OCI-LY3 (cell line): Measurements from ENCODE around the gene PPP4R2.

Experiments used
- H2AFZ ChIP-seq: fragments of 200-600, 300-600 bp; shearing (Covaris generic); 2 replicates; pipeline ENCODE4 v1.6.0; 2014; ENCODE audit warnings: antibody characterized with exemption, low read depth, low read length
- H3K27ac ChIP-seq: fragments of 200-600, 300-600 bp; sonication (generic); 2 replicates; pipeline ENCODE4 v1.5.1; 2014; ENCODE audit warnings: mild to moderate bottlenecking, low read length, moderate library complexity, mixed read lengths
- H3K27me3 ChIP-seq: fragments of 200-600, 300-600 bp; sonication (generic); 2 replicates; pipeline ENCODE4 v1.6.1; 2014; ENCODE audit warnings: low read depth, low read length, mixed read lengths
- H3K36me3 ChIP-seq: fragments of 200-600, 300-600 bp; sonication (generic); replicated peaks from 2 replicates; pipeline ENCODE3; 2014; ENCODE audit warnings: low read depth, low read length, mixed read lengths
- H3K4me1 ChIP-seq: fragments of 300-600, 200-600 bp; sonication (generic); 2 replicates; pipeline ENCODE4 v1.6.1; 2014; ENCODE audit warnings: low read length, mixed read lengths
- H3K4me2 ChIP-seq: fragments of 200-600, 300-600 bp; sonication (generic); 2 replicates; pipeline ENCODE4 v1.6.1; 2014; ENCODE audit warnings: low read length, mixed read lengths
- H3K4me3 ChIP-seq: fragments of 300-600, 200-600 bp; sonication (generic); 2 replicates; pipeline ENCODE4 v1.5.1; 2014; ENCODE audit warnings: antibody characterized with exemption, mild to moderate bottlenecking, low read length, moderate library complexity
- H3K79me2 ChIP-seq: fragments of 300-600, 200-600 bp; shearing (Covaris generic); 2 replicates; pipeline ENCODE4 v1.6.1; 2014; ENCODE audit warnings: mild to moderate bottlenecking, low read length, mixed read lengths
- H3K9ac ChIP-seq: fragments of 300-600, 200-600 bp; shearing (Covaris generic); 2 replicates; pipeline ENCODE4 v1.6.0; 2014; ENCODE audit warnings: mild to moderate bottlenecking, low read length, moderate library complexity
- H3K9me3 ChIP-seq: fragments of 200-600, 300-600 bp; shearing (Covaris generic); 2 replicates; pipeline ENCODE4 v1.6.1; 2014; ENCODE audit warnings: low read length, mixed read lengths; ENCODE audit not compliant: insufficient read depth
- H4K20me1 ChIP-seq: fragments of 200-600, 300-600 bp; sonication (generic); 2 replicates; pipeline ENCODE4 v1.6.1; 2016; ENCODE audit warnings: low read length, mixed read lengths; ENCODE audit not compliant: insufficient read depth
- EZH2phosphoT487 ChIP-seq: fragments of 200-600 bp; shearing (Covaris generic); IDR thresholded peaks from 2 replicates; pipeline ENCODE4 v1.6.1; 2018; ENCODE audit warnings: antibody characterized with exemption, mixed run types, low read depth
- TF ChIP-seq, protein P1 (sequence below): fragments of 200-600, 300-600 bp; sonication (generic); IDR thresholded peaks from 2 replicates; pipeline ENCODE4 v1.5.1; 2014; ENCODE audit warnings: antibody characterized with exemption, low read length, low read depth

PPP4R2 gene

DNA sequence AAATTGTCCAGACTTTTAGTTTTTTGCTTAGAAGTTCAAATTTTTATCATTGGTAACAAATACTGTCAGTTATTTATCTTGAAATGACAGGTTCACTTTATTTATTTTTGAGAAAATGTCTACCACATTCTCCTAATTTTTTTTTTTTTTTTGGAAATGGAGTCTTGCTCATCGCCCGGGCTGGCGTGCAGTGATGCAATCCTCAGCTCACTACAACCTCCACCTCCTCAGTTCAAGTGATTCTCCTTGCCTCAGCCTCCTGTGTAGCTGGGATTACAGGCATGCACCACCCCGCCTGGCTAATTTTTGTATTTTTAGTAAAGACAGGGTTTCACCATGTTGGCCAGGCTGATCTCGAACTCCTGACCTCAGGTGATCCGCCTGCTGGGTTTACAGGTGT lies 48.8 kb downstream of the PPP4R2 start:
- no peak overlapping the region for H3K27ac ChIP-seq
- no peak overlapping the region for H3K4me2 ChIP-seq
- H3K9ac ChIP-seq: no peak overlapping the region
- TF ChIP-seq, protein P1, sequence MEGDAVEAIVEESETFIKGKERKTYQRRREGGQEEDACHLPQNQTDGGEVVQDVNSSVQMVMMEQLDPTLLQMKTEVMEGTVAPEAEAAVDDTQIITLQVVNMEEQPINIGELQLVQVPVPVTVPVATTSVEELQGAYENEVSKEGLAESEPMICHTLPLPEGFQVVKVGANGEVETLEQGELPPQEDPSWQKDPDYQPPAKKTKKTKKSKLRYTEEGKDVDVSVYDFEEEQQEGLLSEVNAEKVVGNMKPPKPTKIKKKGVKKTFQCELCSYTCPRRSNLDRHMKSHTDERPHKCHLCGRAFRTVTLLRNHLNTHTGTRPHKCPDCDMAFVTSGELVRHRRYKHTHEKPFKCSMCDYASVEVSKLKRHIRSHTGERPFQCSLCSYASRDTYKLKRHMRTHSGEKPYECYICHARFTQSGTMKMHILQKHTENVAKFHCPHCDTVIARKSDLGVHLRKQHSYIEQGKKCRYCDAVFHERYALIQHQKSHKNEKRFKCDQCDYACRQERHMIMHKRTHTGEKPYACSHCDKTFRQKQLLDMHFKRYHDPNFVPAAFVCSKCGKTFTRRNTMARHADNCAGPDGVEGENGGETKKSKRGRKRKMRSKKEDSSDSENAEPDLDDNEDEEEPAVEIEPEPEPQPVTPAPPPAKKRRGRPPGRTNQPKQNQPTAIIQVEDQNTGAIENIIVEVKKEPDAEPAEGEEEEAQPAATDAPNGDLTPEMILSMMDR: no peak
- TF ChIP-seq EZH2phosphoT487: no peak
- H3K36me3 ChIP-seq: peaks cover 15% of the 10 kb centered on the region
- no peak overlapping the region for H2AFZ ChIP-seq
- H4K20me1 ChIP-seq: peaks cover 86% of the 10 kb centered on the region
- no peak overlapping the region for H3K4me3 ChIP-seq
- H3K9me3 ChIP-seq: no peaks in the 10 kb centered on the region
- peaks cover 98% of the 10 kb centered on the region for H3K79me2 ChIP-seq
- H3K27me3 ChIP-seq: no peaks in the 10 kb centered on the region
- H3K4me1 ChIP-seq: peaks cover 20% of the 10 kb centered on the region

DNA sequence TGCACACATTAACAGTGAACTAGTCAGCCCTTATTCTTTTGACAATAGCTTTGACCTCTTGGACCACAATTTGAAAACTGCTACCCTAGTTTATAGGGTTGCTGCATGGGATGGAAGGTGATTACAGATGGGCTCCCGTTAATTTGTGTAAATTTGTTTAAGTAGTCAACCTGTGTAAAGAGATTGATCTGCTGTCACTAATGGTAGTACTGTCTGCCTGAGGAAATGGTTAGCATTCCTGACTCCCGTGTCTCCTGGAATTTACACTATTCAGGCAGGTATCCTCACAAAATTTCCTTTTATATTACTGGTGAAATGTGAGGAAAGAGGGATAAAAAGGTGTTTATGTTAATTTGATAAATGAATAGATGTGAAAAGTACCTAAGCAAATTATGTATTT lies 49.6 kb downstream of the PPP4R2 start:
- H3K36me3 ChIP-seq: peaks cover 20% of the 10 kb centered on the region
- H3K4me2 ChIP-seq: no peak overlapping the region
- no peaks in the 10 kb centered on the region for H3K9me3 ChIP-seq
- no peak overlapping the region for H3K27ac ChIP-seq
- no peaks in the 10 kb centered on the region for H3K27me3 ChIP-seq
- H3K4me3 ChIP-seq: no peak overlapping the region
- H2AFZ ChIP-seq: no peak overlapping the region
- H3K9ac ChIP-seq: no peak overlapping the region
- peaks cover 18% of the 10 kb centered on the region for H3K4me1 ChIP-seq
- peaks cover 86% of the 10 kb centered on the region for H4K20me1 ChIP-seq
- H3K79me2 ChIP-seq: peaks cover 98% of the 10 kb centered on the region
- TF ChIP-seq, protein P1: no peak
- no peak for TF ChIP-seq EZH2phosphoT487

DNA sequence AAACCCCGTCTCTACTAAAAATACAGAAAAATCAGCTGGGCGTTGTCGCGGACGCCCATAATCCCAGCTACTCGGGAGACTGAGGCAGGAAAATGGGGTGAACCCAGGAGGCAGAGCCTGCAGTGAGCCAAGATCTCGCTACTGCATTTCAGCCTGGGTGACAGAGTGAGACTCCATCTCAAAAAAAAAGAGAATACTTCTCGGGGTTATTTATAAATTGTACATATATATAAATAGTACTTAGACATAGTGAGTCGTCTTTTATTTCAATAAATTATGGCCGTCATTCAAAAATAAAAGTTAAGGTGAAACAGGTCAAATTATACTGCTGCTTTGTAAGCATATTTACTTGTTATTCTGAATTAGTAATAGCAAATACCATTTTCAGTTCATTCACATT lies 52.7 kb downstream of the PPP4R2 start:
- H4K20me1 ChIP-seq: peaks cover 70% of the 10 kb centered on the region

DNA sequence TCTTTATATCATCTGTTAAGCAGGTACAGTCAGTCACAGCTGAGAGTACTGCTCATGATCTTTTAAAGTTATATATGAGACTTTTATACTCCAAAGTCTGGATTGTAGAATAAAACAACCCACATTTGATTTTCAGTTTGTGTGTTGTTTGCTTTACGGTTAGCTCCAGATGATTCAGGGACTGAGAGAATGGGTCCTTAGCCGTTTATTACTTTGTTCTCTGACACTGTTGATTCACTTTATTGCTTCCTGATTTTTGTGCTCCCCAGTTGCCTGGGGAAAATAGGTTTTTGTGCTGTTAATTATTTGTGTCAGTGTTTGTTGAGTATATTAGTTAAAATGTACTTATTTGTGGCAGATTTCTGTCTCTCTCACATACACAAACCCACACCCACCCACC lies 56.2 kb downstream of the PPP4R2 start:
- H3K9me3 ChIP-seq: no peaks in the 10 kb centered on the region
- H3K9ac ChIP-seq: no peak overlapping the region
- H3K4me1 ChIP-seq: no peaks in the 10 kb centered on the region; the same call in 1 of the 2 replicates
- H3K4me2 ChIP-seq: no peak overlapping the region
- H2AFZ ChIP-seq: no peak overlapping the region
- H3K4me3 ChIP-seq: no peak overlapping the region
- TF ChIP-seq EZH2phosphoT487: no peak
- TF ChIP-seq, protein P1: no peak
- no peaks in the 10 kb centered on the region for H3K27me3 ChIP-seq
- no peak overlapping the region for H3K27ac ChIP-seq
- H3K36me3 ChIP-seq: peaks cover 14% of the 10 kb centered on the region
- H3K79me2 ChIP-seq: peaks cover 54% of the 10 kb centered on the region
- H4K20me1 ChIP-seq: peaks cover 59% of the 10 kb centered on the region

More for the DNA sequence above, 52.7 kb downstream of the PPP4R2 start:
- TF ChIP-seq, protein P1: no peak
- no peak for TF ChIP-seq EZH2phosphoT487
- H3K4me3 ChIP-seq: no peak overlapping the region
- no peaks in the 10 kb centered on the region for H3K4me1 ChIP-seq
- no peak overlapping the region for H3K4me2 ChIP-seq
- no peak overlapping the region for H2AFZ ChIP-seq
- H3K27me3 ChIP-seq: no peaks in the 10 kb centered on the region
- peaks cover 19% of the 10 kb centered on the region for H3K36me3 ChIP-seq
- H3K79me2 ChIP-seq: peaks cover 90% of the 10 kb centered on the region
- H3K9me3 ChIP-seq: no peaks in the 10 kb centered on the region
- no peak overlapping the region for H3K27ac ChIP-seq
- no peak overlapping the region for H3K9ac ChIP-seq
